ENCODE data around the gene UGT1A6.
"Not testable (repeated sequence)": the region's sequence is repeated elsewhere in the genome, so short reads cannot be mapped to it uniquely, and the experiment has no call there.

The UGT1A6 gene

GRCh38 chr2:233692648-233693047, at the start of gene UGT1A6:
Gene UGT1A6, plus strand, starts transcription at chr2:233692890. Its CDS starts 115 bp downstream, at chr2:233693005.
- no peak for DNase-seq (ENCODE audit: low read depth)

GRCh38 chr2:233643128-233643527, 49.6 kb upstream of the UGT1A6 start:
- DNase-seq (ENCODE audit: low read depth) = no peak

DNA sequence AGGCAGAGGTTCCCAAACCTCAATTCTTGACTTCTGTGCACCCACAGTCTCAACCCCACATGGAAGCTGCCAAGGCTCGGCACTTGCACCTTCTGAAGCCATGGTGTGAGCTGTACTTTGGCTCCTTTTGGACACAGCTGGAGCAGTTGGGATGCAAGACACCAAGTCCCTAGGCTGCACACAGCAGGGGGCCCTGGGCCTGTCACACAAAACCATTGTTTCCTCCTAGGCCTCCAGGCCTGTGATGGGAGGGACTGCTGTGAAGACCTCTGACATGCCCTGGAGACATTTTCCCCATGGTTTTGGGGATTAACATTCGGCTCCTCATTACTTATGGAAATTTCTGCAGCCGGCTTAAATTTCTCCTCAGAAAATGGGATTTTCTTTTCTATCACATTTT, 46.7 kb upstream of the UGT1A6 start:
- DNase-seq (ENCODE audit: low read depth) = not testable (repeated sequence)

DNA sequence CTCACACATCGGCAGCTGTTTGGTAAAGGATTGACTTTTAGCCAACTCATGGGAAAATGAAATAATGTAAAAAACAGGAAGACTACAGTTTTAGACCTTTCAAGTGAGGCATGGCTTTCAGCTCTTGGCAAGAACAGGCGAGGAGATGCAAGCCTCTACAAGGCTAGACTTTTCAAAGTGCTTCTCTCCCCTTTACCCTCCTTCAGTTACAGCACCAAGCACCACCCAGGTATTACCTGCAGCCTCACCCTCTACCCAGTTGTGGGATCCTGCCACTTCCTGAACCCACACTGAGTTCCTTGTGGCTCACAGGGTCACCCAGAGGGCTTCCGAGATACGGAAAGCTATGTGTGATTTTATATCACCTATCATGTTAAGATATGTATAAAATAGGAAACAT, 41.7 kb upstream of the UGT1A6 start:
- no peak for DNase-seq (ENCODE audit: low read depth)

DNA sequence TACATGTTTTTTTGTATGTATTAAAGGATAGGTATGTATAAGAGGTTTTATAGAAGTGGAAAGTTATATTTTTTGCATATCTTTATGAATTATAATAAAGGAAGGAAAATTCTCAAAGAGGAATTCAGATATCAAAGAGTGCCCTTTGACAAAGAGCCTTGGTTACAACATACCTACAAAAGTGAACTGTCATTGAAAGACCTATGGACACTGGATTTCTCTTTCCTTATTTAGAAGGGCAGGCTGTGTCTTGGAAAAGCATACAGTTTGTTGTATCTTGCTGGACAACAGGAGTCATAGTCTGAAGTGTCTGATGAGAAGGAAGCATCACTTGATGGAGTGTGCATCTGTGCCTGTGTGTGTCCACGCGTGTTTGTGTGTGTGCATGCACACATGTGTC, 41.3 kb upstream of the UGT1A6 start:
- DNase-seq (ENCODE audit: low read depth) = no peak

- no peak for DNase-seq (ENCODE audit: low read depth)
Measured at GRCh38 chr2:233654501-233654900, 38.2 kb upstream of the UGT1A6 start.

DNA sequence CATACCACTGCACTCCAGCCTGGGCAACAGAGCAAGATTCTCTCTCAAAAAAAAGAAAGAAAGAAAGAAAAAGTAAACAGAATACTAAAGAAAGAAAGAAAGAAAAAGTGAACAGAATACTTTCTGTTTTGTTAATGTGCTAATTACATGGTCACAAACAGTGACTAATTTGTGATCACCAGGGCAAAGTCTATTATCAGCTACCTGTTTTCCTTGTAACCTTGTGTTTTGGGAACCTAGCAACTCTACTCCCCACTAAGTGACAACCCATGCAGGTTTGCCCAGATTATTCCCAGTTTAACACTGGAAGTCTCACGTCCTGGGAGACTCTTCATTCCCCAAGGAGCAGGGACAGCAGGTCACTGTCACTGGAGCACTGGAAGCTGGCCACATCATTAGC, 37.6 kb upstream of the UGT1A6 start:
- DNase-seq (ENCODE audit: low read depth) = no peak

- not testable (repeated sequence) for DNase-seq (ENCODE audit: low read depth)
Measured at GRCh38 chr2:233655943-233656342, 36.7 kb upstream of the UGT1A6 start.

DNA sequence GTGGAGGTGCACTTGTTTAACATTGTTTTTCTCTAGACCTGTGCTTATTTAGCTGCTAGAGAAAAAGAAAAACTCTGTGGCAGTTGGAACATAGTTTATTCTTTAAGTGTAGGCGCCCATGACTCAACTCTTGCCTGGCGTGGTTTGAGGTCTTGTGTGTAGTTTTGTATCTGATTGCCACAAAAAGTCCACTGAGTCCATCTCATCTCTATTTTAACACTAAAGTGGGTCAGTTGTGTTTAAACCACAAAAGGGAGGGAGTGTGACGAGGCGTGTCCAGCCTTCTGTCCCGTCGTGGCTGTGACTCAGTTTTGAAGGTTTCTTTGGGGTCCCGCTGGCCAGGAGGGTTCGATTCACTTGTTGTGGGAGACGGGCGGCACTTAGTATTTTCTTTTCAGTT, 36.2 kb upstream of the UGT1A6 start:
- DNase-seq (ENCODE audit: low read depth) = no peak

DNA sequence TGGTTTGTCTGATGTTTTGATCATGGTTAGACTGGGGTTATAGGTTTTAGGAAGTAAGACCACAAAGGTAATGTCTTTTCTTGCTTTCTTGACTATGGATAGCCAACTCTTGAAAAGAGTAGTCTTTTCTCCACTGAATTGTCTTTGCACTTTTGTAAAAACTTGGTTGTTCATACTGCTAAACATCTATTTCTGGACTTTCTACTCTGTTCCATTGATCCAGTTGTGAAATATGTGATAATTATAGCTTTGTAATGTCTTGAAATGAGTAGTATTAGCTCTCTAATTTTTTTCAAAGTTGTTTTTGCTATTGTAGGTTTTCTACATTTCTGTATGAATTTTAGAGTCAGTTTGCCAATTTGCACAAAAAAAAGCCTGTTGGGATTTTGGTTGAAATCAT, 34.1 kb upstream of the UGT1A6 start:
- no peak for DNase-seq (ENCODE audit: low read depth)

GRCh38 chr2:233663911-233664310, 28.8 kb upstream of the UGT1A6 start:
- no peak for DNase-seq (ENCODE audit: low read depth)

DNA sequence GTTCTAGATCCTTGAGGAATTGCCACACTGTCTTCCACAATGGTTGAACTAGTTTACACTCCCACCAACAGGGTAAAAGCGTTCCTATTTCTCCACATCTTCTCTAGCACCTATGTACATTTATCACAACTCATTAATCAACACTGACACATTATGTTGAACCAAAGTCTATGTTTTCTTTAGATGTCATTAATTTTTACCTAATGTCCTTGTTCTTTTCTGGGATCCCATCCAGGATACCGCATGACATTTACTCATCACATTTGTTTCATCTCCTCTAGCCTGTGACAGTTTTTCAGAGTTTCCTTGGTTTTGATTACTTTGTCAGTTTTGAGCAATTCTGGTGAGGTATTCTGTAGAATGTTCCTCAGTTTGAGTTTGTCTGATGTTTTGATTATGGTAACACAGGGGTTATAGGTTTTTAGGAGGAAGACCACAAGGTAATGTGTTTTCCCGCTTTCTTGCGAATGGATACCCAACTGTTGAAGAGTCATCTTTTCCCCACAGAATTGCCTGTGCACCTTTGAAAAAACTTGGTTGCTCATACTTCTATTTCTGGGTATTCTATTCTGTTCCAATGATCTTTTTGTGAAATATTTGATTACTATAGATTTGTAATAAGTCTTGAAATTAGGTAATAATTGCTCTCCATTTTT, 24.0 kb upstream of the UGT1A6 start:
- DNase-seq (ENCODE audit: low read depth) = no peak

DNA sequence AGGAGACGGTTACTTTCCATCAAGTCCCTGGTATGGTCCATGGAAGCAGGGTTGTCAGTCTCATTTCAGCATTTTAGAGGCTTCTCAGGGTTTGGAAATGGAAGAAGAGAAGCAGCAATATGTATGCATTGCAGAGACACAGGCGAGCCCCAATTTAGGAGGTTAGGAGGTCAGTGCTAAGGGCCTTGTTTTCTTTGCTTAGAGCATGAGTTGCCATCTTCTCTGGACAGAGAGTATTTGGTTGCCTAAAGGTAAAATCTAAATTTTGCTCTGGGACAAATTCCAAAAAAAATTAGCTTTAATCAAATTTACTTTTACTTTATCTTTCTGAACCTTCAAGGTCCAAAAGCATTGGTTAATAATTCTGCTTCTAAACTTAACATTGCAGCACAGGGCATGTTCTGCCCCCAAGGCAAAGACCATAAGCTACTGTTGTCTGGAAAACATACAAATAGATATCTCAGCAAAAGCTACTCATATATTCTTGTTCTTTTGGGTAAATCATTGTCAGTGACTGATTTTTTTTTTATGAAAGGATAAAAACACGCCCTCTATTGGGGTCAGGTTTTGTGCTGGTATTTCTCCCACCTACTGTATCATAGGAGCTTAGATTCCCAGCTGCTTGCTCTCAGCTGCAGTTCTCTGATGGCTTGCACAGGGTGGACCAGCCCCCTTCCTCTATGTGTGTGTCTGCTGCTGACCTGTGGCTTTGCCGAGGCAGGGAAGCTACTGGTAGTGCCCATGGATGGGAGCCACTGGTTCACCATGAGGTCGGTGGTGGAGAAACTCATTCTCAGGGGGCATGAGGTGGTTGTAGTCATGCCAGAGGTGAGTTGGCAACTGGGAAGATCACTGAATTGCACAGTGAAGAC, 21.2 kb upstream of the UGT1A6 start, which contains the start of gene UGT1A9:
TSS of gene UGT1A9 (plus strand) at position 609 of the 872 bp plus-strand sequence. CDS start at position 646, 37 bp downstream.
- no peak for DNase-seq (ENCODE audit: low read depth)

DNA sequence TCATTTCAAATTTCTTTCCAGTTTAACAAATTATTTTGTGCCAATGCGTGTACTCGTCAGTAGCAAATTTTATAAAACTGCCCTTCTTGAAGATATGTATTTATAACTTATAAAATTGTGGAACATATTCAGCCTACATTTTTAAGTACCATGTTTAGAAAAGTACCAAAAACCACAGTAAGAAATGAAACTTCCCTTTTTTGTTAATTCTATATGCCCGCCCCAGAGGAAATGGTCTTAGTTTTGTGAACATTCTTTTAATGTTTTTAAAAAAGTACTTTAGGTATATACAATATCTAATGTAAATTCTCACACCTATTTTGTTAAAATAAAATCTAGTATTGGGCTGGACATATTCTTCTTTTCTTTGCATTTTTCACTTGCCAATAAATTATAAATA, 19.8 kb upstream of the UGT1A6 start:
- DNase-seq (ENCODE audit: low read depth) = no peak

DNA sequence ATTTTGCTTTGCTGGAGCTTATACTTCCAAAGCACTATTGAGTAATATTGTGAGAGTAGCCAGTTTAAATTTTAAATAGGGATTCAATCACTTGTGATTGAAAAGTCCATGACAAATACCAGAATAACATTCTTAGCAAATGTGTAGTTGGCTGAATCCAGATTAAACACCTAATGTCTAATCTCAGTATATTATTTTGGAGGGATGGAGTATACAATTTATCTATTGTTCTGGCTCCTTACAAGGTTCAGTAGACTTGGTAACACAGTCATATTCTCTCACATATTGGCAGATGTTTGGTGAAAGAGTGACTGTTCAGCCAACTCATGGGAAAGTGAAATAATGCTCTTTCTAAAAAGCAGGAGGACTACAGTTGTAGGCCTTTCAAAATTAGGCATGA, 18.8 kb upstream of the UGT1A6 start:
- DNase-seq (ENCODE audit: low read depth) = no peak

DNA sequence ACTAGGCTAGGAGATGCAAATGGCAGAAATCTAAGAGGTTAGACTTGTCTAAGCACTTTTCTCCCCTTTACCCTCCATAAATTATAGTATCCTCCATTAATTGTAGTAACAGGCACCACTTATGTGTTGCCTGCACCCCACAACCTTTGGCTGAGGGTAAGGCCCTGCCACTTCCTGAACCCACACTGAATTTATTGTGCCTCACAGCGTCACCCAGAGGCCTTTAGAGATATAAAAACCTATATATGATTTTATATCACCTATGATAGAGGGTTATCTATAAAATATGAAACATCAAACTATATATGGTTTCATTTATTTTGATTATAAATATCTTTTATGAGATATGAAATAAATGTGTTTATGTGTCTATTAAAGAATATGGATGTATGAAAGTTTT, 18.4 kb upstream of the UGT1A6 start:
- DNase-seq (ENCODE audit: low read depth) = no peak

- no peak for DNase-seq (ENCODE audit: low read depth)
Measured at GRCh38 chr2:233674995-233675394, 17.7 kb upstream of the UGT1A6 start.

DNA sequence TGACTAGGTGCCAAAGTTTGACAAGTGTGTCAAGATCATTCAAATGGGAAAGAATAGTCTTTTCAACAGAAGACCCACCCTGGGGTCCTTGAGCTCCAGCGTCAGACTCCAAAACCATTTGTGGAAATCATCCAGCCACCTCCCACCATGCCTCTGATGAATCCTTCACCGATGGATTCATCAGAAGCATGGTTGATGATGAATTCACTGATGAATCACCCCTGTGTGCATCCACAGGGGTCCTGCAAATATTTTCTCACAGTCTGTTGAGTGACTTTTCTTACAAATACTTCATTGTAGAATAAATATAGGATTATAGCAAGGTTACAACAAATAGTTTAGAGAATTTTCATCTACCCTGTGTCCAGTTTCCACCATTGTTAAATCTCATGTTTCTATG, 16.6 kb upstream of the UGT1A6 start:
- no peak for DNase-seq (ENCODE audit: low read depth)

DNA sequence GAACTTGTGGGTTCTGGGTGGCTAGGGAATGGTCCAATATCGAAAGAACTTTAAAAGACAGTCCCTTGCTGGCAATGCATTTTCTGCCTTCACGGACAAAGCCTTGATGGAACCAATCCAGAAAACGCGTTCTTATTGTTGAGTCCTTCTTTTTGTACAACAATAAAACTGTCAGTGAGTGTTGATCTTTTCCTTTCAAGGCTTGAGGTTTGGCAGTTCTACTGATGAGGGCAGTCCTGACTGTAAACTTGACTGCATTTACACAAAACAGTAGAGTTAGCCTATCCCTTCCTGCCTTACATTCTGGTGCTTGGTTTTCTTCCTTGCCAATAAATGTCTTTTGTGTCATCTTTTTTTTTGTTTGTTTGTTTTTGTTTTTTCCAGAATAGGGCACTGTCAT, 13.5 kb upstream of the UGT1A6 start:
- DNase-seq (ENCODE audit: low read depth) = no peak

GRCh38 chr2:233680361-233681045, 12.2 kb upstream of the UGT1A6 start:
- DNase-seq (ENCODE audit: low read depth) = no peak

DNA sequence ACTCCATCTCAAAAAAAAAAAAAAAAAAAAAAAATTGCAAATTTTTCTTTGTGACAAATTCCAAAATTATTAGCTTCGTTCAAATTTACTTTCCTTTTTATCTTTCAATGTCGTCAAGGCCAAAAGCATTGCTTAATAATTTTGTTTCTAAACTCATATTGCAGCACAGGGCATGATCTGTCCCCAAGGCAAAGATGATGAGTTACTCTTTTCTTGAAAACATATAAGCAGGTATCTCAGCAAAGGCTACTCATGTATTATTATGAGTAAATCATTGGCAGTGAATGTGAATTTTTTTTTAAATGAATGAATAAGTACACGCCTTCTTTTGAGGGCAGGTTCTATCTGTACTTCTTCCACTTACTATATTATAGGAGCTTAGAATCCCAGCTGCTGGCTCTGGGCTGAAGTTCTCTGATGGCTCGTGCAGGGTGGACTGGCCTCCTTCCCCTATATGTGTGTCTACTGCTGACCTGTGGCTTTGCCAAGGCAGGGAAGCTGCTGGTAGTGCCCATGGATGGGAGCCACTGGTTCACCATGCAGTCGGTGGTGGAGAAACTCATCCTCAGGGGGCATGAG, 11.1 kb upstream of the UGT1A6 start, which contains the start of gene UGT1A7:
TSS of gene UGT1A7 (plus strand) at position 381 of the 579 bp plus-strand sequence. CDS start at position 418, 37 bp downstream.
- DNase-seq (ENCODE audit: low read depth) = no peak

- DNase-seq (ENCODE audit: low read depth) = no peak
Measured at GRCh38 chr2:233684640-233685039, 8.1 kb upstream of the UGT1A6 start.
